Measurements from ENCODE around the gene PPT2.
"Not testable (repeated sequence)": the region's sequence is repeated elsewhere in the genome, so short reads cannot be mapped to it uniquely, and the experiment has no call there.

The PPT2 gene

GRCh38 chr6:32181915-32182529, 28.1 kb downstream of the PPT2 start:
- Histone ChIP-seq H3K4me1 (ENCODE audit: control insufficient read depth in 5 of 5, insufficient read depth in 5 of 5, low read length in 5 of 5) (peaks cover 8 to 59% (median 45%) of the 10 kb centered on the region in 5 donors), H3K9me3 (ENCODE audit: control insufficient read depth in 5 of 5, low read length in 5 of 5) (no peaks in the 10 kb centered on the region), H3K4me3 (ENCODE audit: low read depth in 1 of 5, low read length in 5 of 5) (no peak overlapping the region), H3K36me3 (ENCODE audit: control insufficient read depth in 5 of 5, insufficient read depth in 5 of 5, low read length in 5 of 5) (peaks cover 0 to 54% (median 32%) of the 10 kb centered on the region in 5 donors), H3K9ac (ENCODE audit: low read length in 5 of 5) (peak overlapping the region in 1 of 5 donors; percentile 13), H3K27ac (ENCODE audit: low read depth, low read length) (peak overlapping the region; percentile 63), H3K27me3 (ENCODE audit: control insufficient read depth in 5 of 5, insufficient read depth in 4 of 5, low read length in 5 of 5) (no peaks in the 10 kb centered on the region)

- Histone ChIP-seq H3K27ac (ENCODE audit: low read depth, low read length) (peak overlapping the region; percentile 63), H3K36me3 (ENCODE audit: control insufficient read depth in 5 of 5, insufficient read depth in 5 of 5, low read length in 5 of 5) (peaks cover 0 to 59% (median 38%) of the 10 kb centered on the region in 5 donors), H3K9me3 (ENCODE audit: control insufficient read depth in 5 of 5, low read length in 5 of 5) (no peaks in the 10 kb centered on the region), H3K27me3 (ENCODE audit: control insufficient read depth in 5 of 5, insufficient read depth in 4 of 5, low read length in 5 of 5) (no peaks in the 10 kb centered on the region), H3K9ac (ENCODE audit: low read length in 5 of 5) (peak overlapping the region in 2 of 5 donors; percentile 13 to 48), H3K4me3 (ENCODE audit: low read depth in 1 of 5, low read length in 5 of 5) (no peak overlapping the region), H3K4me1 (ENCODE audit: control insufficient read depth in 5 of 5, insufficient read depth in 5 of 5, low read length in 5 of 5) (peaks cover 7 to 59% (median 44%) of the 10 kb centered on the region in 5 donors)
These were observed 28.6 kb downstream of the PPT2 start for GRCh38 chr6:32182555-32182981.

- no peaks in the 10 kb centered on the region for H3K27me3 ChIP-seq (ENCODE audit: control insufficient read depth in 5 of 5, insufficient read depth in 4 of 5, low read length in 5 of 5)
- peaks cover 0 to 64% (median 41%) of the 10 kb centered on the region in 5 donors for H3K36me3 ChIP-seq (ENCODE audit: control insufficient read depth in 5 of 5, insufficient read depth in 5 of 5, low read length in 5 of 5)
- H3K9ac ChIP-seq (ENCODE audit: low read length in 5 of 5): peak overlapping the region in 1 of 5 donors; percentile 41
- no peak overlapping the region for H3K4me3 ChIP-seq (ENCODE audit: low read depth in 1 of 5, low read length in 5 of 5)
- H3K27ac ChIP-seq (ENCODE audit: low read depth, low read length): peak overlapping the region; percentile 63
- H3K4me1 ChIP-seq (ENCODE audit: control insufficient read depth in 5 of 5, insufficient read depth in 5 of 5, low read length in 5 of 5): peaks cover 6 to 59% (median 48%) of the 10 kb centered on the region in 5 donors
- no peaks in the 10 kb centered on the region for H3K9me3 ChIP-seq (ENCODE audit: control insufficient read depth in 5 of 5, low read length in 5 of 5)
These were observed 29.1 kb downstream of the PPT2 start for GRCh38 chr6:32183030-32183429.

- H3K9me3 ChIP-seq (ENCODE audit: control insufficient read depth in 5 of 5, low read length in 5 of 5): no peaks in the 10 kb centered on the region
- peaks cover 5 to 62% (median 53%) of the 10 kb centered on the region in 5 donors for H3K4me1 ChIP-seq (ENCODE audit: control insufficient read depth in 5 of 5, insufficient read depth in 5 of 5, low read length in 5 of 5)
- peak overlapping the region in 1 of 5 donors; percentile 41 for H3K9ac ChIP-seq (ENCODE audit: low read length in 5 of 5)
- no peaks in the 10 kb centered on the region for H3K27me3 ChIP-seq (ENCODE audit: control insufficient read depth in 5 of 5, insufficient read depth in 4 of 5, low read length in 5 of 5)
- H3K4me3 ChIP-seq (ENCODE audit: low read depth in 1 of 5, low read length in 5 of 5): no peak overlapping the region
- peak overlapping the region; percentile 63 for H3K27ac ChIP-seq (ENCODE audit: low read depth, low read length)
- peaks cover 0 to 64% (median 41%) of the 10 kb centered on the region in 5 donors for H3K36me3 ChIP-seq (ENCODE audit: control insufficient read depth in 5 of 5, insufficient read depth in 5 of 5, low read length in 5 of 5)
These were observed 29.6 kb downstream of the PPT2 start for GRCh38 chr6:32183483-32184083.

GRCh38 chr6:32184084-32184640, 30.2 kb downstream of the PPT2 start, which contains the start of gene AGER:
TSS of gene AGER (minus strand) at chr6:32184253. CDS start at chr6:32184222, 31 bp downstream.
- H3K4me1 ChIP-seq (ENCODE audit: control insufficient read depth in 5 of 5, insufficient read depth in 5 of 5, low read length in 5 of 5): peaks cover 8 to 62% (median 53%) of the 10 kb centered on the region in 5 donors
- no peak within 1 kb of the TSS for H3K4me3 ChIP-seq (ENCODE audit: low read depth in 1 of 5, low read length in 5 of 5)

GRCh38 chr6:32185681-32186131, 31.8 kb downstream of the PPT2 start:
- H3K9me3 ChIP-seq (ENCODE audit: control insufficient read depth in 5 of 5, low read length in 5 of 5); H3K4me3 ChIP-seq (ENCODE audit: low read depth in 1 of 5, low read length in 5 of 5); H3K27me3 ChIP-seq (ENCODE audit: control insufficient read depth in 5 of 5, insufficient read depth in 4 of 5, low read length in 5 of 5): not testable (repeated sequence)
- Histone ChIP-seq H3K4me1 (ENCODE audit: control insufficient read depth in 5 of 5, insufficient read depth in 5 of 5, low read length in 5 of 5) (peaks cover 9 to 61% (median 52%) of the 10 kb centered on the region in 5 donors), H3K27ac (ENCODE audit: low read depth, low read length) (peak overlapping the region; percentile 97), H3K9ac (ENCODE audit: low read length in 5 of 5) (peak overlapping the region in 2 of 5 donors; percentile 35 to 62), H3K36me3 (ENCODE audit: control insufficient read depth in 5 of 5, insufficient read depth in 5 of 5, low read length in 5 of 5) (peaks cover 0 to 57% (median 38%) of the 10 kb centered on the region in 5 donors)

More at GRCh38 chr6:32184084-32184640, 30.2 kb downstream of the PPT2 start, which contains the start of gene AGER:
- Histone ChIP-seq H3K9ac (ENCODE audit: low read length in 5 of 5) (peak within 1 kb of the TSS in 2 of 5 donors; percentile 14 to 41), H3K9me3 (ENCODE audit: control insufficient read depth in 5 of 5, low read length in 5 of 5) (no peaks in the 10 kb centered on the region), H3K36me3 (ENCODE audit: control insufficient read depth in 5 of 5, insufficient read depth in 5 of 5, low read length in 5 of 5) (peaks cover 0 to 64% (median 41%) of the 10 kb centered on the region in 5 donors), H3K27me3 (ENCODE audit: control insufficient read depth in 5 of 5, insufficient read depth in 4 of 5, low read length in 5 of 5) (no peaks in the 10 kb centered on the region), H3K27ac (ENCODE audit: low read depth, low read length) (peak within 1 kb of the TSS; percentile 63)

GRCh38 chr6:32186151-32186840, 32.4 kb downstream of the PPT2 start:
- not testable (repeated sequence) for H3K9me3 ChIP-seq (ENCODE audit: control insufficient read depth in 5 of 5, low read length in 5 of 5); H3K4me3 ChIP-seq (ENCODE audit: low read depth in 1 of 5, low read length in 5 of 5); H3K27me3 ChIP-seq (ENCODE audit: control insufficient read depth in 5 of 5, insufficient read depth in 4 of 5, low read length in 5 of 5)
- H3K9ac ChIP-seq (ENCODE audit: low read length in 5 of 5): peak overlapping the region in 3 of 5 donors; percentile 35 to 62 (median 39)
- peaks cover 13 to 67% (median 58%) of the 10 kb centered on the region in 5 donors for H3K4me1 ChIP-seq (ENCODE audit: control insufficient read depth in 5 of 5, insufficient read depth in 5 of 5, low read length in 5 of 5)
- H3K36me3 ChIP-seq (ENCODE audit: control insufficient read depth in 5 of 5, insufficient read depth in 5 of 5, low read length in 5 of 5): peaks cover 0 to 51% (median 32%) of the 10 kb centered on the region in 5 donors
- peak overlapping the region; percentile 97 for H3K27ac ChIP-seq (ENCODE audit: low read depth, low read length)

- Histone ChIP-seq H3K36me3 (ENCODE audit: control insufficient read depth in 5 of 5, insufficient read depth in 5 of 5, low read length in 5 of 5) (peaks cover 0 to 44% (median 29%) of the 10 kb centered on the region in 5 donors), H3K4me3 (ENCODE audit: low read depth in 1 of 5, low read length in 5 of 5) (no peak overlapping the region), H3K9me3 (ENCODE audit: control insufficient read depth in 5 of 5, low read length in 5 of 5) (no peaks in the 10 kb centered on the region), H3K9ac (ENCODE audit: low read length in 5 of 5) (peak overlapping the region in 2 of 5 donors; percentile 39 to 52), H3K27me3 (ENCODE audit: control insufficient read depth in 5 of 5, insufficient read depth in 4 of 5, low read length in 5 of 5) (no peaks in the 10 kb centered on the region), H3K27ac (ENCODE audit: low read depth, low read length) (peak overlapping the region; percentile 97), H3K4me1 (ENCODE audit: control insufficient read depth in 5 of 5, insufficient read depth in 5 of 5, low read length in 5 of 5) (peaks cover 13 to 76% (median 61%) of the 10 kb centered on the region in 5 donors)
These were observed 33.2 kb downstream of the PPT2 start for GRCh38 chr6:32187009-32187709.

- H3K27me3 ChIP-seq (ENCODE audit: control insufficient read depth in 5 of 5, insufficient read depth in 4 of 5, low read length in 5 of 5); H3K9me3 ChIP-seq (ENCODE audit: control insufficient read depth in 5 of 5, low read length in 5 of 5): not testable (repeated sequence)
- H3K27ac ChIP-seq (ENCODE audit: low read depth, low read length): peak overlapping the region; percentile 97
- peaks cover 0 to 37% (median 23%) of the 10 kb centered on the region in 5 donors for H3K36me3 ChIP-seq (ENCODE audit: control insufficient read depth in 5 of 5, insufficient read depth in 5 of 5, low read length in 5 of 5)
- H3K4me1 ChIP-seq (ENCODE audit: control insufficient read depth in 5 of 5, insufficient read depth in 5 of 5, low read length in 5 of 5): peaks cover 13 to 77% (median 62%) of the 10 kb centered on the region in 5 donors
- H3K9ac ChIP-seq (ENCODE audit: low read length in 5 of 5): peak overlapping the region in 2 of 5 donors; percentile 85 to 87
- peak overlapping the region in 2 of 5 donors; percentile 67 to 68 for H3K4me3 ChIP-seq (ENCODE audit: low read depth in 1 of 5, low read length in 5 of 5)
These were observed 33.9 kb downstream of the PPT2 start for GRCh38 chr6:32187725-32188380.

Data from subcutaneous abdominal adipose tissue (tissue), 5 donors.